GM18868 (cell line): ENCODE data around the gene SMPD4.
"Not testable (repeated sequence)": the region's sequence is repeated elsewhere in the genome, so short reads cannot be mapped to it uniquely, and the experiment has no call there.

Experiments
- ATAC-seq: cut with Tn5 transposase; IDR thresholded peaks from one replicate; pipeline ENCODE4 v1.9.1; 2021; ENCODE audit warnings: mild to moderate bottlenecking, moderate library complexity; ENCODE audit not compliant: unreplicated experiment

SMPD4 gene

GRCh38 chr2:130158631-130159030 is 22.8 kb downstream of the SMPD4 start:
- no peak for ATAC-seq

GRCh38 chr2:130157825-130158514 is 23.4 kb downstream of the SMPD4 start:
- ATAC-seq = peak; percentile 85

GRCh38 chr2:130157354-130157753 is 24.0 kb downstream of the SMPD4 start:
- ATAC-seq = peak; percentile 44

GRCh38 chr2:130156624-130157004 is 24.8 kb downstream of the SMPD4 start:
- ATAC-seq = no peak

- ATAC-seq = not testable (repeated sequence)
Observed at GRCh38 chr2:130155956-130156623, 25.3 kb downstream of the SMPD4 start.

- ATAC-seq = no peak
Observed at GRCh38 chr2:130154773-130155765, 26.3 kb downstream of the SMPD4 start.

GRCh38 chr2:130154423-130154770 is 27.0 kb downstream of the SMPD4 start:
- not testable (repeated sequence) for ATAC-seq

- ATAC-seq = not testable (repeated sequence)
Observed at GRCh38 chr2:130153721-130154422, 27.5 kb downstream of the SMPD4 start.

GRCh38 chr2:130152816-130153595 is 28.4 kb downstream of the SMPD4 start:
- no peak for ATAC-seq

GRCh38 chr2:130152136-130152815 is 29.1 kb downstream of the SMPD4 start:
- ATAC-seq = not testable (repeated sequence)

- ATAC-seq = not testable (repeated sequence)
Observed at GRCh38 chr2:130151145-130151512, 30.3 kb downstream of the SMPD4 start.

GRCh38 chr2:130150181-130151144 is 30.9 kb downstream of the SMPD4 start:
- ATAC-seq = no peak

GRCh38 chr2:130148515-130148914 is 32.9 kb downstream of the SMPD4 start:
- not testable (repeated sequence) for ATAC-seq

GRCh38 chr2:130145006-130145414 is 36.4 kb downstream of the SMPD4 start, which contains the start of gene CCDC74B:
TSS of gene CCDC74B (minus strand) at chr2:130145112. CDS start at chr2:130144996, 116 bp downstream.
- peak; percentile 92 for ATAC-seq

GRCh38 chr2:130143266-130144039 is 37.9 kb downstream of the SMPD4 start:
- peak; percentile 32 for ATAC-seq

GRCh38 chr2:130142396-130143265 is 38.8 kb downstream of the SMPD4 start:
- ATAC-seq = not testable (repeated sequence)
